Right lobe of liver (tissue), 6 donors: Measurements from ENCODE around the gene NUB1. TPM values are rescaled to one million over a fixed set of nuclear protein-coding genes. Genes with fewer than 3 reads are reported as not detected.

Source experiments
- ATAC-seq, 4 donors: fragments of 200-7000 bp; cut with Tn5 transposase; one replicate each; pipeline ENCODE4 v1.9.1; 2020; ENCODE audit warnings: mild to moderate bottlenecking in 4 of 4, moderate library complexity in 4 of 4
- DNase-seq, 3 donors: peaks; one replicate each; pipeline ENCODE4 v3.0.0-alpha.2; 2020
- H3K27ac ChIP-seq, 3 donors: fragments of 200-600 bp; one replicate each; pipeline ENCODE4 v1.8.0; 2022
- H3K27me3 ChIP-seq, 2 donors: fragments of 200-600 bp; one replicate each; pipeline ENCODE4 v1.8.0; 2022
- H3K36me3 ChIP-seq, 4 donors: fragments of 200-600 bp; sonication (generic) in 1 of 4; one replicate each; pipeline versions ENCODE4 v1.5.1 to v1.8.0; 2017 to 2022; ENCODE audit warnings: control low read depth in 1 of 4
- H3K4me1 ChIP-seq, 4 donors: fragments of 200-600 bp; sonication (generic) in 1 of 4; one replicate each; pipeline versions ENCODE4 v1.5.1 to v1.8.0; 2017 to 2022; ENCODE audit warnings: control low read depth in 1 of 4
- H3K4me3 ChIP-seq, 3 donors: fragments of 200-600 bp; one replicate each; pipeline ENCODE4 v1.8.0; 2022
- H3K9me3 ChIP-seq, 4 donors: fragments of 200-600 bp; sonication (generic) in 1 of 4; one replicate each; pipeline versions ENCODE4 v1.5.1 to v1.8.0; 2017 to 2022; ENCODE audit warnings: control low read depth in 1 of 4
- POLR2A ChIP-seq: fragments of 450-650 bp; IDR thresholded peaks from one replicate; pipeline ENCODE4 v1.6.1; 2017; ENCODE audit warnings: antibody characterized with exemption, mild to moderate bottlenecking
- WGBS: methylation state at CpG from one replicate; pipeline ENCODE4 v1.1.6; 2018; ENCODE audit warnings: low coverage, low lambda C conversion rate; ENCODE audit not compliant: insufficient coverage; ENCODE audit errors: missing lambda C conversion rate; 5-methylcytosine and 5-hydroxymethylcytosine counted together
- intact Hi-C, 2 donors: fragments of 100-400 bp; cut with DNase I; formaldehyde crosslinking; loops; one replicate each; pipeline versions ENCODE4 v1.11.2 to v1.14.1; 2022
- total RNA-seq, 6 experiments: library from RNA; depleted of rRNA in 2 of 6; stranded (reverse); fragments of >200 nt in 2 of 6; fragmentation: NEBNext Ultra II Directional in 3 of 6; extraction: Animal tissue kit (Norgen Biotek cat#: 25700) in 3 of 6; gene quantifications; one replicate each; pipeline versions ENCODE4 v1.1.0 to v1.2.4, GENCODE V29; 2016 to 2023
- TF ChIP-seq, protein P1 (sequence below), 4 donors: fragments of 200-600 bp in 3 of 4; fragments of 450-650 bp in 1 of 4; IDR thresholded peaks; one replicate each; pipeline versions ENCODE4 v1.5.1 to v1.8.0; 2016 to 2022; ENCODE audit warnings: antibody characterized with exemption in 4 of 4, mild to moderate bottlenecking in 2 of 4
- donor health status: DM: no; HTN: yes; CAD: no.
- donor health status: DM: no; HTN: no; CAD: no.
- donor health status: DM: no; HTN: no; CAD: no.
- donor health status: DM: no; HTN: yes; CAD: no.
- donor health status: DM: no; HTN: yes; CAD: no.

Gene NUB1
- total RNA-seq, 6 experiments from 2014 or later: 21.1 to 31.3 (median 26.2) TPM

DNA sequence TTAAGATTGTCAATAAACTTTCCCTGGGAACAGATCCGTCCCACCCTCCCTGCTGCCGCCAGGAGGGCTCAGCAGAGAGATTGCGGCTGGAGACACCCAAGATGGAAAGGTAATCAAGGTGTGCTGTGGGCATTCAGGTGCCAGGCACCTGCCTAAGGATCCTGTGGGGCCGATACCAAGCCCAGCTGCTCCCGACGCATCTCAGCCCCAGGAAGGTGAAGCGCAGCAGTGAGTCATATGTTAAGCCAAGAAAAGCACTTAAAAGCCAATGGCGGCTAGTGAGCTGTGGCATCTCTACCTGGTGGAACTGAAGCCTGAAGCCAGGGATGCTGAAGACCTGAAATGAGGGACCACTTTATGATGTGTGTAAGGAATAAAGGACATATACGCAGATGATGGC is 62.2 kb downstream of the NUB1 start:
- TF ChIP-seq POLR2A: no peak
- TF ChIP-seq, protein P1, sequence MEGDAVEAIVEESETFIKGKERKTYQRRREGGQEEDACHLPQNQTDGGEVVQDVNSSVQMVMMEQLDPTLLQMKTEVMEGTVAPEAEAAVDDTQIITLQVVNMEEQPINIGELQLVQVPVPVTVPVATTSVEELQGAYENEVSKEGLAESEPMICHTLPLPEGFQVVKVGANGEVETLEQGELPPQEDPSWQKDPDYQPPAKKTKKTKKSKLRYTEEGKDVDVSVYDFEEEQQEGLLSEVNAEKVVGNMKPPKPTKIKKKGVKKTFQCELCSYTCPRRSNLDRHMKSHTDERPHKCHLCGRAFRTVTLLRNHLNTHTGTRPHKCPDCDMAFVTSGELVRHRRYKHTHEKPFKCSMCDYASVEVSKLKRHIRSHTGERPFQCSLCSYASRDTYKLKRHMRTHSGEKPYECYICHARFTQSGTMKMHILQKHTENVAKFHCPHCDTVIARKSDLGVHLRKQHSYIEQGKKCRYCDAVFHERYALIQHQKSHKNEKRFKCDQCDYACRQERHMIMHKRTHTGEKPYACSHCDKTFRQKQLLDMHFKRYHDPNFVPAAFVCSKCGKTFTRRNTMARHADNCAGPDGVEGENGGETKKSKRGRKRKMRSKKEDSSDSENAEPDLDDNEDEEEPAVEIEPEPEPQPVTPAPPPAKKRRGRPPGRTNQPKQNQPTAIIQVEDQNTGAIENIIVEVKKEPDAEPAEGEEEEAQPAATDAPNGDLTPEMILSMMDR (IDR thresholded peaks at IDR 0.05): no peak
- DNase-seq: peak in 1 of 3 donors; percentile 21
- intact Hi-C loops: no loop called here
- Histone ChIP-seq H3K27me3 (no peaks in the 10 kb centered on the region), H3K4me3 (no peak overlapping the region), H3K4me1 (peaks cover 0 to 13% (median 5%) of the 10 kb centered on the region in 4 donors), H3K36me3 (no peaks in the 10 kb centered on the region), H3K9me3 (no peaks in the 10 kb centered on the region), H3K27ac (no peak overlapping the region)
- ATAC-seq: peak in 1 of 4 donors; percentile 5
- WGBS: 57% methylated on average over 7 of the region's 9 CpGs

DNA sequence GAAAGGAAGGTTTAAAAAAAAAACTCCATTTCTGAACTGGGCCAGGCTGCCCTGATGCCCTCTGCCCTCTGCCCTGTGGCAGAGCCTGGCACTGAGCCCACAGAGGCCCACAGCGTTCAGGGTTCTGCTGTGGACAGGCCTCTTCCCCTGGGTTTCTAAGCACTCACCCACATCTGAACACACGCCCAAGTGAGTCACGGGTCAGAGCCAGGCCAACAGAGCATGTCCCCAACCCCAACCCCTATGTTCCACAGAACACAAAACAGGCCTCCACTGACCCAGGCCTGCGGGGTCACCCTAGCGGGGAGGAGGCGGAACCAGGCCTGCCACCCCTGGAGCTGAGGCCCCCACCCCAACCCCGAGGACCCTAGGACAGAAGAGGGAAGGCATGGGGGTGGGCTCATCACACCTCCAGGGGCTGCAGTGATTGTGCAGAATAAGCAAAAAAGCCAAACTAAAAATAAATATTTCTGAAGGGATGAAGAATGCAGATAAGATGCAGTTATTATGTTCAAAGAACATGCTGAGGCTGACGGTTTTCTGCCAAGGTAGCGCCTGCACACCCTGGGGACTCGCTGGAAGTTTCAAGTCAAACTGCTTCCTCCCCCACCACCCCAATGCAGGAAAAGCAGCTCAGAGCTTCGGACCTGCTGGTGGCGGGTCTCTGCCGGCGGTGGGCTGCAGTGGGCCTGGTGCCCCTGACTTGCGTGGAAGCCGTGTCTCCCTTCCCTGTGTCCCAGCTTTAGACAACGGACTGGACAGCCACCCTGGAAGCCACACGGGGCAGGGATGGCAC is 62.8 kb downstream of the NUB1 start:
- peak; percentile 91 to 98 (median 96) for ATAC-seq

DNA sequence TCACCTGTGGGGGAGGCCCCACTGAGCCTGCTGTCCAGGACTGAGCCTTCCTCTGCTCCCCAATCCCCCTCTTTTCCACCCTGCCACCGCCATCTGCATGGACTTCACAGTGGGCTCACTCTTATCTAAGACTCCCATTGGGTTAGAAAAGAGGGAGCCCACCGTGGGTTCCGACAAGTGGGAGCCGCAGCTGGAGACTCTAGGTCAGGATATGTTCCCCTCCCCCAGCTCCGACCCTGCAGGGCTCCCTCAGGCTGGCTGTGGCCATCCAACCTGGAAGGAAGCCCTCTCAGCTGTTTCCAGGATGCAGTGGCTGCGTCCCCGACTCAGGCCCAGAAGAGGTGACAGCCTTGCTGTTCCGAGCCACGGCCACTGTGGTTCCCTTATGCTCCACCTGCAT is 63.4 kb downstream of the NUB1 start:
- ATAC-seq (no peak), DNase-seq (no peak)
- H3K4me3 ChIP-seq: no peak overlapping the region
- intact Hi-C loops: no loop called here
- H3K27me3 ChIP-seq: peaks cover 9% of the 10 kb centered on the region in 2 donors
- peaks cover 0 to 20% (median 9%) of the 10 kb centered on the region in 4 donors for H3K4me1 ChIP-seq
- TF ChIP-seq, protein P1 (IDR thresholded peaks at IDR 0.05): no peak
- no peak for TF ChIP-seq POLR2A
- peak overlapping the region in 1 of 3 donors; percentile 38 for H3K27ac ChIP-seq
- no peaks in the 10 kb centered on the region for H3K36me3 ChIP-seq
- H3K9me3 ChIP-seq: no peaks in the 10 kb centered on the region
- 80% methylated on average over 5 of the region's 9 CpGs for WGBS

More for the DNA sequence above, 62.8 kb downstream of the NUB1 start:
- WGBS: 26% methylated on average over 4 of the region's 18 CpGs
- DNase-seq: peak; percentile 84 to 92 (median 85)
- Histone ChIP-seq H3K4me1 (peaks cover 0 to 14% (median 6%) of the 10 kb centered on the region in 4 donors), H3K27ac (peak overlapping the region; percentile 6 to 38 (median 15)), H3K27me3 (peaks cover 3 to 4% of the 10 kb centered on the region in 2 donors), H3K36me3 (no peaks in the 10 kb centered on the region), H3K9me3 (no peaks in the 10 kb centered on the region), H3K4me3 (no peak overlapping the region)
- intact Hi-C loops: no loop called here
- TF ChIP-seq, protein P1 (IDR thresholded peaks at IDR 0.05): no peak
- TF ChIP-seq POLR2A: no peak

DNA sequence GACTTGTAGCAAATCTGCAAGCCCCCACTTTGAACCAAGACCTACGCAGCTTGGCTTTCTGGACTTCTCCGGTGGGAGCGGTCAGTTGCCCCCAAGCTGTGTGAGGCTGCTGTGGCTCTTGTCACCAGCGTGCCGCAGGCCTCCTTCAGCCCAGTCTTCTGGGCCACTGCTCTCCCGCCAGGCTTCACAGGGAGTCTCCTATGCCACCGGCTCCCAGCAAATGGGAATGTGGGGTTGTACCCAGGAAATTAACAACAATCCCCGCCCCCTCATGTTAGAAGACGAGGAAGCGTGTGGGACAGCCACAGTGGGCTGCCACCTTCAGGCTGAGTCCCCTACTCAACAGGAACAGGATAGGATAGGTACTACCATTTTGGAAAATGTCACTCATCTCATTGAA is 64.0 kb downstream of the NUB1 start:
- intact Hi-C loops: no loop called here
- H3K27me3 ChIP-seq: peaks cover 14% of the 10 kb centered on the region in 2 donors
- TF ChIP-seq, protein P1 (IDR thresholded peaks at IDR 0.05): no peak
- no peak for TF ChIP-seq POLR2A
- no peak overlapping the region for H3K4me3 ChIP-seq
- ATAC-seq: no peak
- no peak overlapping the region for H3K27ac ChIP-seq
- H3K36me3 ChIP-seq: no peaks in the 10 kb centered on the region
- H3K9me3 ChIP-seq: no peaks in the 10 kb centered on the region
- DNase-seq: no peak
- WGBS: 91% methylated on average over 4 of the region's 10 CpGs
- H3K4me1 ChIP-seq: peaks cover 0 to 24% (median 10%) of the 10 kb centered on the region in 4 donors
